Measurements from ENCODE around the gene SHKBP1. TPM values are rescaled to one million over a fixed set of nuclear protein-coding genes. Genes with fewer than 3 reads are reported as not detected.
A peak's percentile ranks its signal among the peaks of the same experiment; 100 is the strongest.

Gene SHKBP1
- total RNA-seq, 1 donor from 2014 or later = 170 TPM

- H3K27ac Mint-ChIP-seq (ENCODE audit: unreplicated experiment) = peak overlapping the region; percentile 95
Measured at GRCh38 chr19:40530091-40530901, 46.4 kb upstream of the SHKBP1 start.

GRCh38 chr19:40533508-40533907, 43.2 kb upstream of the SHKBP1 start:
- Mint-ChIP-seq H3K36me3 (ENCODE audit: unreplicated experiment) (peaks cover 25% of the 10 kb centered on the region), H3K27ac (ENCODE audit: unreplicated experiment) (peak overlapping the region; percentile 40), H3K4me1 (ENCODE audit: low read depth, unreplicated experiment) (peaks cover 23% of the 10 kb centered on the region), H3K4me3 (ENCODE audit: unreplicated experiment) (peak overlapping the region; percentile 40), H3K9me3 (ENCODE audit: unreplicated experiment) (peaks cover 19% of the 10 kb centered on the region), H3K27me3 (ENCODE audit: unreplicated experiment) (peaks cover 8% of the 10 kb centered on the region)
- DNase-seq = no peak
- no peak for TF ChIP-seq CTCF (IDR thresholded peaks at IDR 0.05; ENCODE audit: partially characterized antibody, unreplicated experiment)

More at GRCh38 chr19:40530091-40530901, 46.4 kb upstream of the SHKBP1 start:
- DNase-seq = peak; percentile 72
- Mint-ChIP-seq H3K4me1 (ENCODE audit: low read depth, unreplicated experiment) (peaks cover 33% of the 10 kb centered on the region), H3K9me3 (ENCODE audit: unreplicated experiment) (peaks cover 22% of the 10 kb centered on the region), H3K36me3 (ENCODE audit: unreplicated experiment) (peaks cover 26% of the 10 kb centered on the region), H3K27me3 (ENCODE audit: unreplicated experiment) (peaks cover 9% of the 10 kb centered on the region), H3K4me3 (ENCODE audit: unreplicated experiment) (peak overlapping the region; percentile 94)
- TF ChIP-seq CTCF (IDR thresholded peaks at IDR 0.05; ENCODE audit: partially characterized antibody, unreplicated experiment) = peak; percentile 33

GRCh38 chr19:40534148-40534547, 42.5 kb upstream of the SHKBP1 start:
- Mint-ChIP-seq H3K9me3 (ENCODE audit: unreplicated experiment) (peaks cover 17% of the 10 kb centered on the region), H3K4me1 (ENCODE audit: low read depth, unreplicated experiment) (peaks cover 21% of the 10 kb centered on the region), H3K4me3 (ENCODE audit: unreplicated experiment) (no peak overlapping the region), H3K27me3 (ENCODE audit: unreplicated experiment) (peaks cover 6% of the 10 kb centered on the region), H3K36me3 (ENCODE audit: unreplicated experiment) (peaks cover 23% of the 10 kb centered on the region), H3K27ac (ENCODE audit: unreplicated experiment) (no peak overlapping the region)
- DNase-seq = no peak
- TF ChIP-seq CTCF (IDR thresholded peaks at IDR 0.05; ENCODE audit: partially characterized antibody, unreplicated experiment) = no peak

GRCh38 chr19:40539070-40539469, 37.6 kb upstream of the SHKBP1 start:
- no peak for TF ChIP-seq CTCF (IDR thresholded peaks at IDR 0.05; ENCODE audit: partially characterized antibody, unreplicated experiment)
- H3K9me3 Mint-ChIP-seq (ENCODE audit: unreplicated experiment) = peaks cover 16% of the 10 kb centered on the region
- peaks cover 11% of the 10 kb centered on the region for H3K27me3 Mint-ChIP-seq (ENCODE audit: unreplicated experiment)
- H3K4me3 Mint-ChIP-seq (ENCODE audit: unreplicated experiment) = no peak overlapping the region
- peaks cover 18% of the 10 kb centered on the region for H3K36me3 Mint-ChIP-seq (ENCODE audit: unreplicated experiment)
- DNase-seq = no peak
- peaks cover 21% of the 10 kb centered on the region for H3K4me1 Mint-ChIP-seq (ENCODE audit: low read depth, unreplicated experiment)
- no peak overlapping the region for H3K27ac Mint-ChIP-seq (ENCODE audit: unreplicated experiment)

- DNase-seq = peak; percentile 92
- H3K9me3 Mint-ChIP-seq (ENCODE audit: unreplicated experiment) = peaks cover 17% of the 10 kb centered on the region
- TF ChIP-seq CTCF (IDR thresholded peaks at IDR 0.05; ENCODE audit: partially characterized antibody, unreplicated experiment) = no peak
- peaks cover 16% of the 10 kb centered on the region for H3K36me3 Mint-ChIP-seq (ENCODE audit: unreplicated experiment)
- H3K27me3 Mint-ChIP-seq (ENCODE audit: unreplicated experiment) = peaks cover 8% of the 10 kb centered on the region
- peak overlapping the region; percentile 96 for H3K27ac Mint-ChIP-seq (ENCODE audit: unreplicated experiment)
- peaks cover 21% of the 10 kb centered on the region for H3K4me1 Mint-ChIP-seq (ENCODE audit: low read depth, unreplicated experiment)
- peak overlapping the region; percentile 75 for H3K4me3 Mint-ChIP-seq (ENCODE audit: unreplicated experiment)
Measured at GRCh38 chr19:40542202-40542859, 34.3 kb upstream of the SHKBP1 start.

Measured in glutamatergic neuron (in vitro differentiated cells).